ENCODE measurements around the gene HLX. TPM values are rescaled to one million over a fixed set of nuclear protein-coding genes. Genes with fewer than 3 reads are reported as not detected.

HLX gene
- total RNA-seq, 1 experiment from 2014 or later = 4.9 TPM

GRCh38 chr1:220891224-220892085, 12.2 kb downstream of the HLX start:
- no peak for DNase-seq (ENCODE audit: low read depth, low spot score)
- in situ Hi-C loops (cut with HindIII; ENCODE audit: low pct_unique_long_range_greater_than_20kb, low sequenced_read_pairs) = no loop called here

DNA sequence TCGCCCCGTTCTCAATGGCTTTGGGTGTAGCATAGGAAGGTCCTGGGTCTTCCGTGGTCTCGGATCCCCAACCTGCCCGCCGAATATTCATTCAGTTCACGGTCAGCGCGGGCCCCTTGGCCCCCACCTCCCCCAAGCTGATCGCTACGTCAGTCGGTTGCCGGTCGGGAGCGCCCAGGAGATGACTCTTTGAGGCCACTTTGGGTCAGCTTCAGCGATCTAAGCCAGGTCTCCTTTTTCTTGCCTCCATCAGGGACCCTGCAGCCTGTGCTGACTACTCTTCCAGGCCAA, 12.8 kb downstream of the HLX start:
- in situ Hi-C loops (cut with HindIII; ENCODE audit: low pct_unique_long_range_greater_than_20kb, low sequenced_read_pairs) = no loop called here
- DNase-seq (ENCODE audit: low read depth, low spot score) = no peak

- DNase-seq (ENCODE audit: low read depth, low spot score) = no peak
- in situ Hi-C loops (cut with HindIII; ENCODE audit: low pct_unique_long_range_greater_than_20kb, low sequenced_read_pairs) = no loop called here
Observed at GRCh38 chr1:220892997-220893700, 13.9 kb downstream of the HLX start.

DNA sequence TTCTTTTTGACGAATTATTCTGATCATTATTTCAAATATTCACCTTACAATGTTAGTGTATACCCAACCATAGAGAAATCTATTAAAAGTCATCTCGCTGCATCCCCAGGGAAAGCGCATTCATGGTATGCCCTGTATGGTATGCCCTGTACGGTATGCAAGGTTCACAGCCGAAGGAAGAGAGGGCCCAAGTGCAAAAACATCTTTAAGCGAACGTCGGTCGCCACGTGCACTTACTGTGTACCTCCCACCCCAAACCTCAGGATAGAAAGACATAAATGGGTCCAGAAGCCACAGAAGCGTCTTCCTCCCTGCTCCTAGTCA, 14.4 kb downstream of the HLX start:
- DNase-seq (ENCODE audit: low read depth, low spot score) = no peak
- in situ Hi-C loops (cut with HindIII; ENCODE audit: low pct_unique_long_range_greater_than_20kb, low sequenced_read_pairs) = no loop called here

DNA sequence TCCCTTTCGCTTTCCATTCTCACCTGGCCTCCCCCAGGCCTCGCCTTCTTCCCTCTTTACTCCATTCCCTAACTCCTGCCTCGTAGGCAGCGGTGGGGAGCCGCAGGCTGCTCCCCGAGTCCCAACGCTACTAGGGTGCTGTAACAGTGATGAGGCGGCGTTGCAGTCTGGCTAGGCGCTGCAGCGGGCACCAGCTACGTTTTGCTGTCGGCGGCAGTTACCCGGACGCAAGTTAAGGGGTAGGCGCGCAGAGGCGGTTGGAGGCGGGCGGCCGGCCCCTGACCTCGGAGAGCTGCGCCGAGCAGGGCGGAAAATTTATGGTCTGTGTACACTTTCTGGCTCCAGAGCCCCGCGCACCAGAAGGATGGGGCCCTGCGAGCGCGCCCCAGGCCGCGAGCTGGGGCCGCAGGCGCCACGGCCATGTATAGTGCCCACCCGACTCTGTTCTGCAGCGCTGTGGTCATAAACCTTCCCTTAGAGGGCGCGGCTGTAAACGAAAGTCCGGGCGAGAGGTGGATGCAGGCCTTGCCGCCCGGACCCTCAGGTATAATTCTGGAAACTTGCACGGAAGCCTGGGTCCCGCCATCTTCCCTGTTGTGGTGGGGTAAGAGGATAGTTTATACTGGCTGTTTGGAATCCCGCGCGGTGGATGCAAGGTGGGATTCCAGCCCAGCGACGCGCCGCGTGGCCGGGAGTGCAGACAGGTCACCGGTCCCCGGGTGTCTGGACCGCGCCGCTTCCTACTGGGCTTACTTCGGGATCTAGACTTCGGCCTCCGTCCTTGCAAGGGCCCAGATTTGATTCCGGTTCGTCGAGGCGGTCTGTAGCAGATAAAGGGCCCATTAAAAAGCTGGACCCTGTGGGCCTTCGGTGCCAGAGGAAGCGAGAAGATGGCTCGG, 15.0 kb downstream of the HLX start:
- in situ Hi-C loops (cut with HindIII; ENCODE audit: low pct_unique_long_range_greater_than_20kb, low sequenced_read_pairs) = no loop called here
- no peak for DNase-seq (ENCODE audit: low read depth, low spot score)

GRCh38 chr1:220894924-220895256, 15.6 kb downstream of the HLX start:
- in situ Hi-C loops (cut with HindIII; ENCODE audit: low pct_unique_long_range_greater_than_20kb, low sequenced_read_pairs) = no loop called here
- DNase-seq (ENCODE audit: low read depth, low spot score) = no peak

GRCh38 chr1:220895412-220895946, 16.2 kb downstream of the HLX start:
- no peak for DNase-seq (ENCODE audit: low read depth, low spot score)
- in situ Hi-C loops (cut with HindIII; ENCODE audit: low pct_unique_long_range_greater_than_20kb, low sequenced_read_pairs) = no loop called here

GRCh38 chr1:220896092-220896491, 16.8 kb downstream of the HLX start:
- in situ Hi-C loops (cut with HindIII; ENCODE audit: low pct_unique_long_range_greater_than_20kb, low sequenced_read_pairs) = no loop called here
- DNase-seq (ENCODE audit: low read depth, low spot score) = no peak

DNA sequence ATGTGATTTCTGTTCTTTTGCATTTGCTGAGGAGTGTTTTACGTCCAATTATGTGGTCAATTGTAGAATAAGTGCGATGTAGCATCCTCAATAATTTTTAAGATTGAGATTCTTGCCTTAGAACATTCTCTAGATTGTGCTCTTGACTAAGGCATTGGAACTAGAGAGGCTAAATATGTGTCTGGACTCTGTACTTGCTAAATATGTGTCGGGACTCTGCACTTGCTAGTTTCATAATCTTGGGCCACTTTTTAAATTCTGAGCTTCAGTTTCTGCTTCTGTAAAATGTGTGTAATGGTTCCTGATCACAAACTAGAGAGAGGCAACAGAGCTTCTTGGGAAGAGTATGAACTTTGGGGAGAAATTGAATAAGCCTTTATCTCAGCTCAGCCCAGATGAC, 21.6 kb downstream of the HLX start:
- in situ Hi-C loops (cut with HindIII; ENCODE audit: low pct_unique_long_range_greater_than_20kb, low sequenced_read_pairs) = no loop called here

DNA sequence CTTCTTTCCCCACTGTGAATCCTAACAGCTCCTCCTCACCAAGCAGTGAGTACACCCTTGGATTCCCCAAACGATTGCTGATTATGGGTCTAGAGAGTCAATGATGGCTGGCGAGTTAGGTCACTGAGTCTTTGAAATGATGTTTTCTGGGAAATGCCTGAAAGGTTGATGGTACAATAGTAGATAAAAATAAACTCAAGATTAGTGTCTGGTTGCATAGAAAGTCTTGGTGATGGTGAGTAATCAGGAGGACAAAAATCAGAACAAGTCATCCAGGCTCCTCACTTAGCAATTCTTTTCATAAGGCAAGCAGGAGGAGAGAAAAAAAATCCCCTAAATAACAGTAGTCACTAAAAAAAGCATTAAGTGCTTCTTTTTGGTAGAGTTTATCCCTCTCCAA, 22.6 kb downstream of the HLX start:
- no peak for DNase-seq (ENCODE audit: low read depth, low spot score)
- in situ Hi-C loops (cut with HindIII; ENCODE audit: low pct_unique_long_range_greater_than_20kb, low sequenced_read_pairs) = no loop called here

More for the DNA sequence above, 21.6 kb downstream of the HLX start:
- no peak for DNase-seq (ENCODE audit: low read depth, low spot score)

DNA sequence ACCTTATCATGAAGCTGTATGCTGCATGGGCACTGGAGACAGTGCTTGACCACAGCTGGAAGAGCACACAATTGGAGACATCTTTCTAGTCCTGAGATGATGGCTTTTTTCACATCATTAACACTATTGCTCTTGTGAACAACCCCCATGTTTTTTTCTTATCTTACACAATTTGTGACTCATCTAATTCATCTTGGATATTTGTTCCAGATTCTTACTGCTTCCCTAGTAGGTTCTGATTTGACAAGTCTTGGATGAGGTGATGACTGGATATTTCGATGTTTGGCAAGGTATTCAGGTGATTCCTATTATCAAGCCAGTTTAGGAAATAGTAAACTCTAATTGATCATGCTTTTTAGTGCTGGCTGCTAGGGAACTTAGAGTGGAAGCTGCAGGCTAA, 23.7 kb downstream of the HLX start:
- in situ Hi-C loops (cut with HindIII; ENCODE audit: low pct_unique_long_range_greater_than_20kb, low sequenced_read_pairs) = no loop called here
- no peak for DNase-seq (ENCODE audit: low read depth, low spot score)

DNA sequence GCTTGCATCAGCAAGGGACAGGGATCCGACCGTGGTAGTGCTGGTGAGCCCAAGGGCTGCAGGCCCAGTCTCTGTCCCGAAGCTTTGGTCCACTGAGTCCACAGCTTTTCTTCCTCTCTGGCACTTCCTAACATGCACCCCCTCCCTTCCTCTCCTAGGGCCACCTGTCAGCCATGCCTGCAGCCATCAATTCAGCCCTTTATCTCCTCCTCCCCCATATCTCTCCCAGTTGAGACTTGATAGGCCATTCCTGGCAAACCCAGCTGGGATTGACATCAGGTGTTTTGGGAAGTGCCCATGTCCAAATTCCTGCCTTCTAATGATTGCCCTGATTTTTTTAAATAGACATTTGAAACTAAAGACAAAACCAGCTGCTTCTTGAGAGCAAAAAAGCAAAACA, 25.6 kb downstream of the HLX start:
- in situ Hi-C loops (cut with HindIII; ENCODE audit: low pct_unique_long_range_greater_than_20kb, low sequenced_read_pairs) = no loop called here
- DNase-seq (ENCODE audit: low read depth, low spot score) = no peak

GRCh38 chr1:220905650-220906560, 26.7 kb downstream of the HLX start:
- in situ Hi-C loops (cut with HindIII; ENCODE audit: low pct_unique_long_range_greater_than_20kb, low sequenced_read_pairs) = no loop called here
- no peak for DNase-seq (ENCODE audit: low read depth, low spot score)

GRCh38 chr1:220906561-220907334, 27.5 kb downstream of the HLX start:
- in situ Hi-C loops (cut with HindIII; ENCODE audit: low pct_unique_long_range_greater_than_20kb, low sequenced_read_pairs) = no loop called here

DNA sequence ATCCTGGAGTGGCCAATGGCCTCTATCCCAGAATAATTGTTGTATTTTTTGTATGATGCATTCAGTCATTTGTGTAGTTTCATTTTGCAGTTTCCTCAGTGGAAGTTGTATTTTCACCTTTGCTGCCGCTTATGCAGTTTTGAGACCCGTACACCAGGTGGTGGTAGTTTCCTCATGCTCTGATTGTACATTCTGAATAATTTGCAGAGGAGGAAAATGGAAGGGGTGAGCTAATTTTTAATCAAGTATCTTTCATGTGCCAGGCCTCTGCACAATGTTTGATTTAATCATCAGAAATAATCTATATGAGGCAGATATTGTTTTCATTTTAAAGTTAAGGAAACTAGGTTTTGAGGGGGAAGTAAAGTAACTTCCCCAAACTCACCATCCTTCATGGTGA, 29.5 kb downstream of the HLX start:
- peak; percentile 42 for DNase-seq (ENCODE audit: low read depth, low spot score)
- in situ Hi-C loops (cut with HindIII; ENCODE audit: low pct_unique_long_range_greater_than_20kb, low sequenced_read_pairs) = no loop called here

More at GRCh38 chr1:220906561-220907334, 27.5 kb downstream of the HLX start:
- no peak for DNase-seq (ENCODE audit: low read depth, low spot score)

DNA sequence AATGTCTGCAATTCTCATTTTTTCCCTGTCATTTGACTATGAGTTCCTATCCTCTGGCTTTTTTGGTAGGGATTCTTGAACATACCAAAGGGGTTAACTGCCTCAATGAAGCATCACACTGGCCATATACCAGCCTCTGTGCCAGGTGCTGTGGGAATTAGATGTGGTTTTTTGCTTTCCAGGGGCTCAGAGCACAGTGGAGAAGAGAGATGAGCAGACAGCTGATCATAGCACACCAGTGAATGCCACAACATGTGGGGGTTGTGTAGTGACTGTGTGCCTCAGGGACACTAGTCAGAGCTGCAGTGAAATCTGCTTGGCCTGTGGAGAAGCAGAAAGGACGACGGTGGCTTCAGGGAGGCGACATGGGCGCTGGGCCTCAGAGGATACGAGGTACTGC, 30.8 kb downstream of the HLX start:
- no peak for DNase-seq (ENCODE audit: low read depth, low spot score)
- in situ Hi-C loops (cut with HindIII; ENCODE audit: low pct_unique_long_range_greater_than_20kb, low sequenced_read_pairs) = no loop called here
